Aorta (tissue), 5 donors: ENCODE results near the gene TMEM151B. TPM values are rescaled to one million over a fixed set of nuclear protein-coding genes. Genes with fewer than 3 reads are reported as not detected.

ENCODE experiments used
- ATAC-seq: fragments of 200-7000 bp; cut with Tn5 transposase; one replicate; pipeline ENCODE4 v1.9.1; 2022; ENCODE audit warnings: moderate library complexity; ENCODE audit not compliant: low FRiP score
- DNase-seq, 2 donors: peaks; one replicate each; pipeline ENCODE4 v3.0.0-alpha.2; 2020
- H3K27ac ChIP-seq, 2 donors: one replicate each; pipeline ENCODE4 v1.5.1; 2013; ENCODE audit warnings: low read length in 2 of 2, mild to moderate bottlenecking in 2 of 2, moderate library complexity in 2 of 2, control low read depth in 1 of 2, inconsistent platforms in 1 of 2, low read depth in 1 of 2
- H3K27me3 ChIP-seq, 2 donors: one replicate each; pipeline ENCODE4 v1.6.1; 2013; ENCODE audit warnings: control low read depth in 1 of 2, low read length in 1 of 2, mild to moderate bottlenecking in 1 of 2, moderate library complexity in 1 of 2; ENCODE audit not compliant: insufficient read depth in 2 of 2, control insufficient read depth in 1 of 2
- H3K36me3 ChIP-seq, 2 donors: one replicate each; pipeline ENCODE4 v1.6.1; 2013; ENCODE audit warnings: control low read depth in 1 of 2, low read length in 1 of 2, mild to moderate bottlenecking in 1 of 2; ENCODE audit not compliant: insufficient read depth in 2 of 2, control insufficient read depth in 1 of 2
- H3K4me1 ChIP-seq, 2 donors: one replicate each; pipeline ENCODE4 v1.6.1; 2013; ENCODE audit warnings: low read length in 2 of 2, control low read depth in 1 of 2, mild to moderate bottlenecking in 1 of 2, moderate library complexity in 1 of 2; ENCODE audit not compliant: insufficient read depth in 2 of 2, control insufficient read depth in 1 of 2
- H3K4me3 ChIP-seq, 2 donors: one replicate each; pipeline ENCODE4 v1.5.1; 2013; ENCODE audit warnings: low read length in 2 of 2, control low read depth in 1 of 2, mild to moderate bottlenecking in 1 of 2
- H3K9me3 ChIP-seq: one replicate; pipeline ENCODE4 v1.6.1; 2013; ENCODE audit warnings: mild to moderate bottlenecking, low read length; ENCODE audit not compliant: control insufficient read depth
- WGBS, 2 donors: extraction: QIAGEN DNeasy Blood & Tissue Kit; methylation state at CpG; one replicate each; pipeline ENCODE4 v1.1.7; 2013; 5-methylcytosine and 5-hydroxymethylcytosine counted together
- intact Hi-C, 2 donors: fragments of 100-400 bp; cut with DNase I; formaldehyde crosslinking; loops; one replicate each; pipeline versions ENCODE4 v1.14.2 to v1.15.0; 2022
- polyA plus RNA-seq, 2 donors: library from polyadenylated mRNA; stranded (reverse); fragments of 200-250 nt; gene quantifications; one replicate each; pipeline ENCODE4 v1.2.3, GENCODE V29; 2013
- total RNA-seq, 2 donors: library from RNA; stranded (reverse); fragmentation: NEBNext Ultra II Directional; extraction: Animal tissue kit (Norgen Biotek cat#: 25700); gene quantifications; one replicate each; pipeline ENCODE4 v1.2.1, GENCODE V29; 2021
- donor health status: healthy with polysubstance abuse.
- donor health status: Bipolar disorder and iron deficiency.
- donor health status: DM: no; HTN: no; CAD: no.
- donor health status: DM: no; HTN: no; CAD: no.
- donor health status: DM: yes; HTN: yes; CAD: no.

The TMEM151B gene
- total and polyA plus RNA-seq, 4 donors: not detected

GRCh38 chr6:44258921-44259320, 11.3 kb upstream of the TMEM151B start:
- H3K27ac ChIP-seq: no peak overlapping the region
- H3K4me3 ChIP-seq: no peak overlapping the region
- 93 to 94% methylated on average over 3 of the region's 3 CpGs for WGBS, 2 donors
- H3K36me3 ChIP-seq: peaks cover 0 to 1% of the 10 kb centered on the region in 2 donors
- no peaks in the 10 kb centered on the region for H3K9me3 ChIP-seq
- no peaks in the 10 kb centered on the region for H3K27me3 ChIP-seq
- H3K4me1 ChIP-seq: peaks cover 0 to 2% of the 10 kb centered on the region in 2 donors
- ATAC-seq (no peak), DNase-seq (peak in 1 of 2 donors; percentile 59)
- intact Hi-C loops: loop anchor here in 1 of 2 donors (5.0 kb wide), 2 partner anchors 87 to 162 kb away; no protein-coding TSS in a partner anchor

GRCh38 chr6:44260011-44260410, 10.2 kb upstream of the TMEM151B start:
- 96 to 97% methylated on average over 8 of the region's 8 CpGs for WGBS, 2 donors

GRCh38 chr6:44260451-44261297, 9.6 kb upstream of the TMEM151B start:
- Histone ChIP-seq H3K36me3 (no peaks in the 10 kb centered on the region), H3K9me3 (no peaks in the 10 kb centered on the region), H3K27me3 (no peaks in the 10 kb centered on the region), H3K27ac (no peak overlapping the region), H3K4me1 (peaks cover 0 to 6% of the 10 kb centered on the region in 2 donors), H3K4me3 (no peak overlapping the region)
- intact Hi-C loops: no loop called here
- ATAC-seq (no peak), DNase-seq (peak in 1 of 2 donors; percentile 37)
- WGBS, 2 donors: 92 to 98% methylated on average over 6 of the region's 6 CpGs

More at GRCh38 chr6:44260011-44260410, 10.2 kb upstream of the TMEM151B start:
- peaks cover 0 to 6% of the 10 kb centered on the region in 2 donors for H3K4me1 ChIP-seq
- no peaks in the 10 kb centered on the region for H3K27me3 ChIP-seq
- H3K4me3 ChIP-seq: no peak overlapping the region
- no peaks in the 10 kb centered on the region for H3K36me3 ChIP-seq
- H3K9me3 ChIP-seq: no peaks in the 10 kb centered on the region
- H3K27ac ChIP-seq: no peak overlapping the region
- intact Hi-C loops: no loop called here
- peak in 1 of 2 donors; percentile 69 for DNase-seq
- no peak for ATAC-seq

- Histone ChIP-seq H3K27me3 (no peaks in the 10 kb centered on the region), H3K9me3 (no peaks in the 10 kb centered on the region), H3K27ac (no peak overlapping the region), H3K4me1 (peaks cover 0 to 4% of the 10 kb centered on the region in 2 donors), H3K4me3 (no peak overlapping the region), H3K36me3 (no peaks in the 10 kb centered on the region)
- intact Hi-C loops: no loop called here
- 89 to 93% methylated on average over 8 of the region's 8 CpGs for WGBS, 2 donors
- DNase-seq (peak in 1 of 2 donors; percentile 60), ATAC-seq (no peak)
These were observed 8.7 kb upstream of the TMEM151B start for GRCh38 chr6:44261581-44261980.

GRCh38 chr6:44262467-44263353, 7.5 kb upstream of the TMEM151B start:
- peak in 1 of 2 donors; percentile 71 for DNase-seq
- ATAC-seq: no peak
- intact Hi-C loops: no loop called here
- 68 to 79% methylated on average over 7 of the region's 7 CpGs for WGBS, 2 donors
- Histone ChIP-seq H3K27ac (no peak overlapping the region), H3K4me1 (peaks cover 0 to 4% of the 10 kb centered on the region in 2 donors), H3K4me3 (no peak overlapping the region), H3K27me3 (no peaks in the 10 kb centered on the region), H3K9me3 (no peaks in the 10 kb centered on the region), H3K36me3 (no peaks in the 10 kb centered on the region)

GRCh38 chr6:44263354-44264100, 6.7 kb upstream of the TMEM151B start:
- DNase-seq: peak in 1 of 2 donors; percentile 67
- Histone ChIP-seq H3K27ac (no peak overlapping the region), H3K27me3 (no peaks in the 10 kb centered on the region)

GRCh38 chr6:44264154-44265006, 5.9 kb upstream of the TMEM151B start:
- DNase-seq (peak; percentile 78 to 81), ATAC-seq (no peak)
- H3K9me3 ChIP-seq: no peaks in the 10 kb centered on the region
- intact Hi-C loops: loop anchor here (5.0 kb wide), 2 partner anchors 38 to 43 kb away; no protein-coding TSS in a partner anchor
- no peaks in the 10 kb centered on the region for H3K36me3 ChIP-seq
- no peaks in the 10 kb centered on the region for H3K27me3 ChIP-seq
- peaks cover 0 to 4% of the 10 kb centered on the region in 2 donors for H3K4me1 ChIP-seq
- WGBS, 2 donors: 13 to 15% methylated on average over 13 of the region's 13 CpGs
- H3K27ac ChIP-seq: no peak overlapping the region
- H3K4me3 ChIP-seq: peak overlapping the region; percentile 20 to 74

More at GRCh38 chr6:44263354-44264100, 6.7 kb upstream of the TMEM151B start:
- intact Hi-C loops: no loop called here
- H3K9me3 ChIP-seq: no peaks in the 10 kb centered on the region
- no peaks in the 10 kb centered on the region for H3K36me3 ChIP-seq
- WGBS, 2 donors: 61 to 67% methylated on average over 9 of the region's 9 CpGs
- no peak for ATAC-seq
- peaks cover 0 to 4% of the 10 kb centered on the region in 2 donors for H3K4me1 ChIP-seq
- no peak overlapping the region for H3K4me3 ChIP-seq
